ENCODE data around the gene CRTAC1. TPM values are rescaled to one million over a fixed set of nuclear protein-coding genes. Genes with fewer than 3 reads are reported as not detected.

The CRTAC1 gene
- total RNA-seq, 1 donor from 2014 or later: not detected

GRCh38 chr10:97901381-97901780 is 129.0 kb downstream of the CRTAC1 start:
- intact Hi-C loops (cut with micrococcal nuclease): no loop called here

- intact Hi-C loops (cut with micrococcal nuclease): no loop called here
Measured at GRCh38 chr10:97898429-97898828, 132.0 kb downstream of the CRTAC1 start.

DNA sequence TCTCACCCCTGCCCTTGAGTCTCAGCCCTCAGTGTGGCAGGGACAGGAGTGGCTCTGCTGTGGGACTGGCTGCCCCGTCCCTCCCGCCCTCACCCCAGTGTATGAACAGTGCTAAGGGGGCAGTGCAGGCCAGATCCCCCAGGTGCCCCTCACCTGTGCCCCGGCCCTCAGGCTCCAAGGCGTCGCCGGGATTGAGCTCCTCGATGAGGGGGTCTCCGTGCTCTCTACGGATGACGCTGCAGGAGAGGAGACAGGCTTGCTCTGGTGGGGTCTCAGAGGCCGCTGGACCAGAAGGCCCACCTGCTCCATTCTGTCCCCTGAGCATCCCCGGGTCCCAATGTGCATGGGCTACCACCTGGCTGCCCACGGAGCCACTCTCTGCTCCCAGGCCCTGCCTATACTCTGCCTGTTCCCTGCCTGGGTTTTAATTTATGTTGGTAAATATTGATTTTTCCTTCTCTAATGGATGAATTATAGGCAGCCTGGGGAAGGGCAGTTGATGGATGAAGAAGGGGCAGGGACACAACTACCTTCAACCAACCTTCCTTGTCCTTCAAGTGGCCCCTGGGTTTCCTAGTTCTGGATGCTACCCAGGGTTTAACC is 133.6 kb downstream of the CRTAC1 start:
- intact Hi-C loops (cut with micrococcal nuclease): no loop called here

DNA sequence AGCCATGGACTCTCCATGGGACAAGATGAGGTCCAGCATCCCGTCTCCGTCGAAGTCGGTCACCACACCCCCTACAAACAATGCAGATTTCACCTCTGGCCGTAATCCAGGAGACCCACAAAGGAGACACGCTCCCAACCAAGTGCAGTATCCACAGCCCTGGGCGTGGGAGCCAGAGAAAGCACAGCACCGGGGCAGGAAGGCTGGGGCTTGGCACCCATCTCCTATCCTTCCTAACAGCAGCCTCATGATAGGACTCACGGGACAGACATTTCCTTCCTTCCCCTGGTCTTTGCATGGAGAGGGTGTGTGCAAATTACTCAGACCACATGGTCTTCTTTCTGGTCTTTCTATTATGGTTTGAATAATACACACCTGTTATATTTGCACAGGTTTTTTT is 134.5 kb downstream of the CRTAC1 start:
- intact Hi-C loops (cut with micrococcal nuclease): no loop called here

DNA sequence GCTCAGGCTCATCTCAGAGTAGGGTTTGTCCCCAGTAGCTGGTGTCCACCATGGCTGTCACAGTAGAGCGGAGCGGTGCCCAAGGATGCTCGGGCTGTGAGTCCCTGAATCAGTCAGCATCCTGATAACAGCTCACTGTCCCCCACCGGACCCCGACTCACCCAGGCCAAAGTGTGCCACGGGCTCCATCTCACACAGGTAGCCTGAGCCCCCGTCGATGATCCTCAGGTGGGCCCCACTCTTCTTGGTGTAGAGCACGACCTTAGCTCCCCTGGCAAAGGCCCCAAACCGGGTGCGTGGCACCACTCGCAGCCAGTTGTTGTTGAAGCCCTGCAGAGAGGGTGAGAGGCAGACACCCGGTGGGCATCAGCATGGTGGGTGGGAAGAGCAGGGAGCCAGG is 135.3 kb downstream of the CRTAC1 start:
- intact Hi-C loops (cut with micrococcal nuclease): no loop called here

GRCh38 chr10:97894092-97894491 is 136.3 kb downstream of the CRTAC1 start:
- intact Hi-C loops (cut with micrococcal nuclease): no loop called here

DNA sequence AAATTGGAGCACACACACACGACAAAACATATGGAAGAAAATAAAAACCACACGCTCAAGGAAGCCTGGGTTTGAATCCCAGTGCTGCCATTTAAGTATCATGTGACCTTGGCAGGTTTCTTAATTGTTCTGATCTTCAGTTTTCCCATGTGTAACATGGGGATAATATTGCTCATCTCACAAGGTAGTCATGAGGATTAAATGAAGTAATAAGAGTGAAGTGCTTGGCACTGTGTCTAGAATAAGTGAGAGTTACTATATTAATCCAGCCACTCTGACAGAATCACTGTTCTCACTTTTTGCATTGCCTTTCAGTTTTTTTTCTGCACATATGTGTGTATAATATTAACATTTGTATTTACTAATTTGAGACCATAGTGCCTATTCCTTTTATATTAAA is 137.5 kb downstream of the CRTAC1 start:
- intact Hi-C loops (cut with micrococcal nuclease): no loop called here

GRCh38 chr10:97892506-97892905 is 137.9 kb downstream of the CRTAC1 start:
- intact Hi-C loops (cut with micrococcal nuclease): no loop called here

DNA sequence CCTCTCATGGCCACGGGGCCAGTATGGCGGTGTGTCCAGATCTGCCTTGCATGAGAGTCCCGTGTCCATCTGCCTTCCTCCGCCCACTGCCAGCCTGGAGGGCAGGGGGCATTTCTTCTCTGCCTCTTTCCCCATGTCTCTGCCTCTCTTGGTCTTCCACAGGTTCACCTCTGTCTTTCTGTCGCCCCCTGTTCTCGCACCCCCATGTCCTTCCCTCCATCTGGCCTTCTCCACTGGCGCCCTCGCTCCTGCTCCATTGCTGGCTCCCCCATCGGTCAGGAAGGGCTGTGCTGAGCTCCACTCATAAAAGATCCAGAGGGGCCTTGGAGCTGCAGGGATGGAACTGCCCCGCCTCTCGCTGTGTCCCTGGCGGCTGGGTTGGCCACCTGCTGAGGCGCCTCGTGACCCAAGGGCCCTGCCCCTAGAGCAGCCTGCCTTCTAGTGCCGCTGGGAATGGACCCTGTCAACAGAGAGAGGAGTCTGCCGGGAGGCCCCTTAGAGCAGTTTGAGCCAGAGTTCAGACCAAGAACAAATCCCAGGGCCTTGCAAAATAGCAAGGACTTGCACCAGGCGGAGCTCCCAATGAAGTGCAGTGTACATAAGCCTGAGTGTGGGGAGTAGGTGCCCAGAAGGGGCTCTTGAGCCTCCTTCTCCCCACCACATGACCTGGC is 138.8 kb downstream of the CRTAC1 start:
- intact Hi-C loops (cut with micrococcal nuclease): no loop called here

DNA sequence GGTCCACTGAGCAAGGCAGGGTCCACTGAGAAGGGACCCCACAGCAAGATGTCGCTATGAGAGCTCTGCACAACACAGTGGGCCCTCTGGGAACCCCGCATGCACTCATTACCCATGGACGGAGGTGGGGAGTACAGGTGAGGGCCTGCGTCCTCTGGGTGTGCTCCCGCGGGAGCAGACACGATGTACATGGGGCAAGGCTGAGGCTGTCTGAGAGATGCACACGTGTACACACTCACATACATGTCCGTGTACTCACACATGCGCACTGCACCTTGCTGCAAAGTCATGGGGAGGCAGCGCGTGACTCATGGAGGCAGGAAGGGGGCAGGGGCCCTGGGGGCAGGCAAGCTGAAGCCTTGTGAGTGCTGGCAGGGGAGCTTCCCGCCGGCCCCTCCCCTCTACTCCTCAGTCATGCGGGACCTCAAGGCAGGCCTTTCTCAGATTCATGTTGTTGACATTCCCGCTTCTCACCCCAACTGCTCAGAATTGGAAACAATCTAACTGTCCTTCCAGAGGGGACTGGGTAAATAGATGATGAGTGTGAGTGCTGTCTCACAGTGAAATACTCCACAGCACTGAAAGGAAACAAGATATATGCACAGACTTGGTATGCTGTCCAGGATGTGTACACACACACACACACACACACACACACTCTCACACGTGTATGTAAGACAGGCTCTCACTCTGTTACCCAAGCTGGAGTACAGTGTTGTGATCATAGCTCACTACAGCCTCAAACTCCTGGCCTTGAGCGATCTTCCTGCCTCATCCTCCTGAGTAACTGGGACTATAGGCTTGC is 140.8 kb downstream of the CRTAC1 start:
- intact Hi-C loops (cut with micrococcal nuclease): no loop called here

DNA sequence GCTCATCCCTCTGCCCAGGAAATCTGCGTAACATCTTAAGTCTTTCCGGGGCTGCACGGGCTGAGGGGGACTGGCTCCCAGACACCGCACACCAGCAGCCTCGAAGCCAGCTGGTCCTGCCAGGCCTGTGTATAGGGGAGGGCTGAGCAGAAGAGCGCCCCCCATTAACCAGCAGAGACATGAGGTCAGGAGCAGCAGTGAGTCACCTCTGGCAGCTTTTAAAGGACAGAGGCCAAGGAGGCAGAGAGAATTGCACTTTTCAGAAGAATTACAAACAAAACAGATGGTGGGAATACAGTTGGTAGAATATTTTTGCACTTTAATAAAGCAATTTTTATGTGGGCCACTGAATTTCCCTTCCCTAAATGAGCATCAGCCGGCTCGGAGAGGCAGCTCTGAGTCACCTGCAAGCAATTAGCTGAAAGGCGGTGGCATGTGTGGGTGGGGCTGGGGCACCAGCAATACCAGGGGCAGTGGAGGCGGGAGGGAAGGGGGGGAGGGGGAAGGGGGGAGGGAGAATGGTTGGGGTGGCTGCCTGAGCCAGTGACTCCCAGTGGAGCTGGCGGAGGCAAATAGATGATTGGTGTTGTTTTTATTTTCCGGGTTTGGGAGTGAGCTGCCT is 141.7 kb downstream of the CRTAC1 start:
- intact Hi-C loops (cut with micrococcal nuclease): no loop called here

DNA sequence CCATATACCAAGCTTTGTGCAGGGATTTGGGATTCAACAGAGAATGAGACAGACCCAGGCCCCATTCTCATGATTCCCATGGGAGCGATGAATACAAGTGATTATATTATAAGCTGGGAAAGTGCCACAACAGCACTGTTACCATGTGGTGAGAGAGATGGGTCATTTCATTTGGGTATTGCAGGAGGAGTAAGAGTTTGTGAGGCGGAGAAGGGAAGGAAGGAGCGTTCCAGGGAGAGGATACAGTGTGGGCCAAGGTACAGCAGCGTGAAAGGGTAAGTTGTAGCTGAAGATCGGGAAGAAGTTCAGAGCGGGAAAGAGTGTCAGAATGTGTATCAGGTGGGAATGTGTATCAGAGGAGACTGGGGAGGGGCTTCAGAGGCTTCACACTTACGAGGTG is 142.3 kb downstream of the CRTAC1 start:
- intact Hi-C loops (cut with micrococcal nuclease): no loop called here

DNA sequence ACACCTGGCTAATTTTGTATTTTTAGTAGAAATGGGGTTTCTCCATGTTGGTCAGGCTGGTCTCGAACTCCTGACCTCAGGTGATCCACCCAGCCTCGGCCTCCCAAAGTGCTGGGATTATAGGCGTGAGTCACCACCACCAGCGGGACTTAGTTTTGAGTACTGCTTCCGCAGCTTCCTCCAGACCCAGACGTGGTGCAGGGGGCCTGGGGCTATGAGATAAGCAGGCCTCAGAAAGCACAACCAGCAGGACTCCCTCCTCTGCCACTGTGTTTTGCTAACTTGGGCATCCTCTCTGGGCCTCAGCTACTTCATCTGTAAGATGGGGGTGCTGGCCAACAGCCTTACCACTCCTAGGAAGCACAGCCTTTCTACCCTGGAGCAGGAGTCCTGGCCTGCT is 143.0 kb downstream of the CRTAC1 start:
- intact Hi-C loops (cut with micrococcal nuclease): no loop called here

- intact Hi-C loops (cut with micrococcal nuclease): no loop called here
Measured at GRCh38 chr10:97886286-97886685, 144.1 kb downstream of the CRTAC1 start.

DNA sequence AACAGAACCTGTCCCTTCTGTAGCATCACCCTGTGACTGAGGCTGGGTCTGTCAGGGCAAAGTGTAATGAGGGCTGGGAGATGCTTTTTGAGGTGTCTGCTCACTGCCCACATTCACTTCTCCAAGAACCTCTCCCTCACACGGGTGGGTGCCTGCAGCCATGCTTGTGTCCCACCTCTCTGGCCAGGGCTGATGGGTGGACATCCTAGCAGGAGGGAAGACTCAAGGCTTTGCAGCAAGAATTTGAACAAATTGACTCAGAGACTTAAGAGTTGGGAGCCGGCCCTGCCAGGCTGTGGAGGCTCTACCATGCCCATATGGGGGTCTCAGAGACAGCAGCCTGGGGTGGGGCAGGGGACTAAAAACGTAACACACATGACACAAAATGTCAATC is 147.3 kb downstream of the CRTAC1 start:
- intact Hi-C loops (cut with micrococcal nuclease): no loop called here

DNA sequence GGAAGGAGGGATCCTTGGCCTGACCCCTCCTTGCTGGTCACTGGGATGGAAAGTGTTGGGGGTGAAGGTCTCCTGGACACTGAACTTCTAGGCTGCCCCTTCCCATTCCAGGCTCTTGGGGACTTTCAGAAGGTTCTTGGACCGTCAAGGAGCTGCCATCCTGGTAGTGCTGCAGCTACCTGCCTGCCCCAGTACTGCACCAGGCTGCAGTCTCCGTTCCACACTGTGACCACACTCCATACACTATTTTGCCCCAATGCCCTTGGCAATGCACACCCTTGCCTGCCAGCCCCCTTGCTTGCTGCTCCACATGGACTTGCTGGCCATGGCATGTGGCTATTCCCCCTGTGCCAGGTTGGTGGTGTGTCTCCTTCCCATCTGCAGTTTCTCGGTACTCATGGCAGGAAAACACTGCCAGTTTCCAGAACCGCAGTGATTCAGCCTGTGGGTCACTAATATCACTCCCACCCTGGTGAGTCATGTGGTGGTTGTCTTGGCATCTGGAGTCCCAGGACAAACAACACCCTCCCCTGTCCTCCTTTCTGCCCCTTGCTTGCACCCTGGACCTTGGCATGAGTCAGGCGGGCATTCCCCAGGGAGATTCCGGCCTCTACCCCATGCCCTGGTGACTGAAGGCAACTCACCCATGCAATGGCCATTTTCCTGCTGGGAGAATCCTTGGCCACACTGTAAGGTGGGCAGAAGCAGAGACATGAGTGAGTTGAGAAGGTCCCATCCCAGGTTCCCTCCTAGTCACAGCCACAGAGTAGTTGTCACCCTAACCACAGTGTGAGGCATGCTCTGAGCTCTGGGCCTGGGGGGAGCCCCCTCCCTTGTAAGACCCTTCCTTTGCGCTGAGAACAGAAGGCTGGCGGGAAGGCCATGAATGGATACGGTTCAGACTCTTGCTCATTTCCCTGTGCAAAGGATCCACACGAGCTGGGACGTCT is 148.0 kb downstream of the CRTAC1 start:
- intact Hi-C loops (cut with micrococcal nuclease): no loop called here

- intact Hi-C loops (cut with micrococcal nuclease): no loop called here
Measured at GRCh38 chr10:97880109-97880508, 150.3 kb downstream of the CRTAC1 start.

- intact Hi-C loops (cut with micrococcal nuclease): no loop called here
Measured at GRCh38 chr10:97879241-97879640, 151.2 kb downstream of the CRTAC1 start.

- intact Hi-C loops (cut with micrococcal nuclease): no loop called here
Measured at GRCh38 chr10:97876402-97876801, 154.0 kb downstream of the CRTAC1 start.

DNA sequence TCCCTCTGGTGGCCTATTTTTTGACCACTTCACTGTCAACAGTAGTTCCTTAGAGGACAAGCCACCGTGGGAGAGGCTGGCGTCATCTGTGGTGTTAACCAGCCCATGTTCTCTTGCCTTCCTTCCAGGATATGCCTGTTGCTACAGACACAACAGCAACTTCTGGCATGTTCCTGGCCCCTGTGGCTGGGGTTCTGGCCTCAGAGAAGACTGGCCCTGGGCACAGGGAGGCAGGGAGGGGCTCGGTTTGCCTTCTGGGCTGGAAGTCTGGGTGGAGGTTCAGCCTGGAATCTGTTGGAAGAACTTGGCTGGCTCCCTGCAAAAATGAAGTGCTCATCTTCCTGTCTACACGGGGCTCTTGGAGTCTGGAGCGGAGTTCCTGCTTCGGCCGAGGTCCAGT is 155.0 kb downstream of the CRTAC1 start:
- intact Hi-C loops (cut with micrococcal nuclease): no loop called here

GRCh38 chr10:97874332-97874731 is 156.1 kb downstream of the CRTAC1 start:
- intact Hi-C loops (cut with micrococcal nuclease): no loop called here

All from T-helper 1 cell treated with Interleukin-12 subunit alpha and Interleukin-12 subunit beta and Interleukin-4 antibody, amounts not matched to agents 30 ng/mL and 1 ng/mL, for 36 hours (primary cell).